ENCODE measurements around the gene C10orf90. TPM values are rescaled to one million over a fixed set of nuclear protein-coding genes. Genes with fewer than 3 reads are reported as not detected.

Gene C10orf90
- total RNA-seq, 1 experiment from 2014 or later, result not detected

DNA sequence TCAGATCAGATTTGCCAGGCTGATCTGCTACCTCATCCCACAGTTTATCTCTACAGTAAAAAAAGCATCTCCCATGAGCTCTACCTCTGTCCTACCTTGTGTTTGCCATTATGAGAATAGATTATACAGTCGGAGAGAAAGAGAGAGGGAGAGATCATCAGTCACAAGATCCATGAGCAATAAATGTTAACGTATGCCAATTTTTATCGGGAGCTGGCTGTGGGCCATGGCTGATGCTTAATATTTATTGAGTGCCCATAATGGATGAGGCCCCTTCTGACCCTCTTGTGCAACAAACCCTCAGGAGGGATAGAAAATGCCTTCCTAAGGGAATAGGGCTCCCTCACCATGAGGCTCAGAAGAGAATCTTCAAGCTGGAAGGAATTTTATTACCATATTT lies 52.8 kb downstream of the C10orf90 start:
- H3K9me3 Mint-ChIP-seq, result peaks cover 0 to 3% of the 10 kb centered on the region in 2 experiments; a peak in 2 of 5 replicates
- no peak overlapping the region for H2BK5ac ChIP-seq (ENCODE audit: insufficient read length, low read length)
- H2BK120ac ChIP-seq (ENCODE audit: low read depth, low read length, poor library complexity, severe bottlenecking), result no peak overlapping the region
- no peaks in the 10 kb centered on the region for H3K27me3 ChIP-seq (ENCODE audit: insufficient read depth, low read length)
- H3K23me2 ChIP-seq (ENCODE audit: insufficient read length, low read depth, low read length, poor library complexity, severe bottlenecking), result no peaks in the 10 kb centered on the region
- H4K20me1 ChIP-seq (ENCODE audit: control insufficient read depth, insufficient read depth, insufficient read length), result no peaks in the 10 kb centered on the region
- H4K91ac ChIP-seq (ENCODE audit: insufficient read length, low read depth, low read length), result no peak overlapping the region
- WGBS (ENCODE audit: extremely low coverage, insufficient read length, low lambda C conversion rate), result no CpG with 5 or more reads among the region's 3 CpGs
- no peak overlapping the region for H3K4me3 Mint-ChIP-seq
- no peak overlapping the region for H3T11ph ChIP-seq (ENCODE audit: low read length)
- no peaks in the 10 kb centered on the region for H3K4me1 Mint-ChIP-seq
- H3K14ac ChIP-seq (ENCODE audit: insufficient read depth, low read length), result no peak overlapping the region
- no peak overlapping the region for H4K8ac ChIP-seq (replicated peaks; ENCODE audit: insufficient read length, low read depth, low read length)
- no peak overlapping the region for H2AFZ ChIP-seq (ENCODE audit: low read length)
- H3K18ac ChIP-seq (ENCODE audit: insufficient read length, low read depth, low read length), result no peak overlapping the region
- H3K56ac ChIP-seq (ENCODE audit: insufficient read length, low read depth, low read length), result no peak overlapping the region
- H3K9ac ChIP-seq (ENCODE audit: extremely low read depth, insufficient read length, low read length), result no peak overlapping the region
- H3K4me1 ChIP-seq (ENCODE audit: insufficient read depth, low read length), result no peaks in the 10 kb centered on the region
- H3K4me2 ChIP-seq (ENCODE audit: insufficient read depth, insufficient read length, low read length), result no peak overlapping the region
- no peak overlapping the region for H2BK15ac ChIP-seq (ENCODE audit: low read depth, low read length)
- TF ChIP-seq, protein P1, sequence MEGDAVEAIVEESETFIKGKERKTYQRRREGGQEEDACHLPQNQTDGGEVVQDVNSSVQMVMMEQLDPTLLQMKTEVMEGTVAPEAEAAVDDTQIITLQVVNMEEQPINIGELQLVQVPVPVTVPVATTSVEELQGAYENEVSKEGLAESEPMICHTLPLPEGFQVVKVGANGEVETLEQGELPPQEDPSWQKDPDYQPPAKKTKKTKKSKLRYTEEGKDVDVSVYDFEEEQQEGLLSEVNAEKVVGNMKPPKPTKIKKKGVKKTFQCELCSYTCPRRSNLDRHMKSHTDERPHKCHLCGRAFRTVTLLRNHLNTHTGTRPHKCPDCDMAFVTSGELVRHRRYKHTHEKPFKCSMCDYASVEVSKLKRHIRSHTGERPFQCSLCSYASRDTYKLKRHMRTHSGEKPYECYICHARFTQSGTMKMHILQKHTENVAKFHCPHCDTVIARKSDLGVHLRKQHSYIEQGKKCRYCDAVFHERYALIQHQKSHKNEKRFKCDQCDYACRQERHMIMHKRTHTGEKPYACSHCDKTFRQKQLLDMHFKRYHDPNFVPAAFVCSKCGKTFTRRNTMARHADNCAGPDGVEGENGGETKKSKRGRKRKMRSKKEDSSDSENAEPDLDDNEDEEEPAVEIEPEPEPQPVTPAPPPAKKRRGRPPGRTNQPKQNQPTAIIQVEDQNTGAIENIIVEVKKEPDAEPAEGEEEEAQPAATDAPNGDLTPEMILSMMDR (conservative IDR thresholded peaks at IDR 0.05), result no peak
- no peak overlapping the region for H2BK20ac ChIP-seq (ENCODE audit: low read depth, low read length, poor library complexity, severe bottlenecking)
- H3K27ac ChIP-seq (ENCODE audit: insufficient read length, low read depth, low read length), result no peak overlapping the region
- H3K79me1 ChIP-seq (ENCODE audit: insufficient read depth, low read depth, low read length, poor library complexity, severe bottlenecking), result no peaks in the 10 kb centered on the region
- no peak overlapping the region for H4K5ac ChIP-seq (ENCODE audit: insufficient read length, low read depth, low read length)
- no peak overlapping the region for H3K23ac ChIP-seq (ENCODE audit: insufficient read length, low read depth, low read length)
- no peak overlapping the region for H2AK5ac ChIP-seq (ENCODE audit: insufficient read length, low read length)
- no peaks in the 10 kb centered on the region for H3K9me3 ChIP-seq (ENCODE audit: control insufficient read depth, low read depth, low read length)
- H3K27me3 Mint-ChIP-seq (ENCODE audit: low read depth), result peaks cover 2% of the 10 kb centered on the region; the same call in 1 of the 2 replicates
- no peak overlapping the region for H3K4ac ChIP-seq (ENCODE audit: low read depth, low read length)
- H3K79me2 ChIP-seq (ENCODE audit: insufficient read depth, low read length), result no peaks in the 10 kb centered on the region
- H3K27ac Mint-ChIP-seq, result no peak overlapping the region
- no peak overlapping the region for H2BK12ac ChIP-seq (ENCODE audit: insufficient read length, low read depth, low read length)
- no peaks in the 10 kb centered on the region for H3K36me3 Mint-ChIP-seq (ENCODE audit: insufficient read depth in 1 of 3, low read depth in 3 of 3)
- no peak for DNase-seq

Data from H9 (cell line).